ENCODE data around the gene CSE1L. TPM values are rescaled to one million over a fixed set of nuclear protein-coding genes. Genes with fewer than 3 reads are reported as not detected.

CSE1L gene
- total RNA-seq, 1 experiment from 2014 or later = 295 TPM

- BruUV-seq (replicated peaks) = no TSS peak
- Histone ChIP-seq H4K20me1 (ENCODE audit: low read length) (no peaks in the 10 kb centered on the region), H3K4me2 (ENCODE audit: low read length) (no peak overlapping the region), H3K36me3 (ENCODE audit: low read depth, low read length) (peaks cover 21% of the 10 kb centered on the region), H3K9me3 (ENCODE audit: low read length) (no peaks in the 10 kb centered on the region), H3K9ac (ENCODE audit: low read length) (no peak overlapping the region), H3K27me3 (ENCODE audit: low read length) (no peaks in the 10 kb centered on the region), H3F3A (ENCODE audit: low read length, unreplicated experiment) (no peaks in the 10 kb centered on the region), H3K9me2 (replicated peaks; ENCODE audit: low read length) (no peaks in the 10 kb centered on the region), H2AFZ (ENCODE audit: low read length) (no peak overlapping the region), H3K79me2 (ENCODE audit: low read length) (no peaks in the 10 kb centered on the region), H3K4me1 (ENCODE audit: insufficient read depth, low read length) (no peaks in the 10 kb centered on the region), H3K4me3 (ENCODE audit: low read length) (no peak overlapping the region), H3K27ac (ENCODE audit: low read length) (no peak overlapping the region)
- no peak for TF ChIP-seq CTCF (conservative IDR thresholded peaks at IDR 0.05; ENCODE audit: low read depth, low read length)
- ChIA-PET POLR2A (ENCODE audit: unreplicated experiment) (no interaction called here), CTCF (no interaction called here)
- intact Hi-C loops (cut with micrococcal nuclease) = loop anchor here (2.0 kb wide), 1 partner anchor 38 kb away; no protein-coding TSS in a partner anchor
- DNase-seq (no peak), ATAC-seq (peak; percentile 20)
These were observed 94.7 kb downstream of the CSE1L start for GRCh38 chr20:49140834-49141233.

Other genes with a start within 250 kb of the CSE1L start
- 18.9 and 22.1 TPM in 2 replicates for gene PREX1, start 218.3 kb upstream of the CSE1L start, total RNA-seq (2014; rRNA removed)
- 33.5 and 35.9 TPM in 2 replicates for gene ARFGEF2, start 124.6 kb upstream of the CSE1L start, total RNA-seq (2014; rRNA removed)
- 87.8 and 111 TPM in 2 replicates for gene STAU1, start 142.0 kb downstream of the CSE1L start, total RNA-seq (2014; rRNA removed)
- 80.8 and 97.3 TPM in 2 replicates for gene DDX27, start 173.1 kb downstream of the CSE1L start, total RNA-seq (2014; rRNA removed)
- 18.8 and 18.9 TPM in 2 replicates for gene ZNFX1, start 231.7 kb downstream of the CSE1L start, total RNA-seq (2014; rRNA removed)